IMR-90 (cell line): Measurements from ENCODE around the gene MESP2. TPM values are rescaled to one million over a fixed set of nuclear protein-coding genes. Genes with fewer than 3 reads are reported as not detected.
A peak's percentile ranks its signal among the peaks of the same experiment; 100 is the strongest.

ENCODE experiments used
- ATAC-seq: fragments of 200-7000 bp; cut with Tn5 transposase; 2 replicates; pipeline ENCODE4 v1.9.1; 2020; ENCODE audit warnings: low read depth, mild to moderate bottlenecking, moderate library complexity
- BruUV-seq: library from RNA; stranded (reverse); fragments of 400-500 nt; replicated peaks from 2 replicates; lab custom pipeline; 2021; lab: Mats Ljungman, UMichigan
- CTCF ChIA-PET: fragments of 300-600 bp; formaldehyde crosslinking; extraction: SDS; loops from one replicate; lab custom pipeline; 2021; ENCODE audit warnings: antibody characterized with exemption; lab: Yijun Ruan, JAX
- POLR2A ChIA-PET: fragments of 300-600 bp; sonication (Branson Sonifier 250); formaldehyde crosslinking; loops from one replicate; lab custom pipeline; 2022; ENCODE audit warnings: antibody characterized with exemption; ENCODE audit not compliant: unreplicated experiment; lab: Charles Lee
- DNase-seq: peaks from one replicate; pipeline ENCODE4 v3.0.0; 2013
- H2AFZ ChIP-seq: replicated peaks from 2 replicates; pipeline ENCODE3; 2013; ENCODE audit warnings: low read length, mild to moderate bottlenecking; ENCODE audit not compliant: poor library complexity
- H2AK5ac ChIP-seq: 2 replicates; pipeline ENCODE4 v1.6.1; 2013; ENCODE audit warnings: low read depth, low read length, inconsistent platforms
- H2AK9ac ChIP-seq: replicated peaks from 2 replicates; pipeline ENCODE3; 2013; ENCODE audit warnings: mild to moderate bottlenecking, low read depth, low read length, moderate library complexity; ENCODE audit not compliant: poor library complexity
- H2BK120ac ChIP-seq: 2 replicates; pipeline ENCODE4 v1.6.1; 2013; ENCODE audit warnings: low read depth, low read length, inconsistent platforms
- H2BK15ac ChIP-seq: 3 replicates; pipeline ENCODE4 v1.6.1; 2013; ENCODE audit warnings: low read depth, low read length, inconsistent platforms
- H2BK20ac ChIP-seq: 2 replicates; pipeline ENCODE4 v1.6.1; 2013; ENCODE audit warnings: low read depth, mild to moderate bottlenecking, inconsistent platforms, low read length, moderate library complexity
- H2BK5ac ChIP-seq: 2 replicates; pipeline ENCODE4 v1.6.1; 2013; ENCODE audit warnings: mild to moderate bottlenecking, low read depth, low read length, inconsistent platforms; ENCODE audit not compliant: poor library complexity, severe bottlenecking
- H3K14ac ChIP-seq: replicated peaks from 2 replicates; pipeline ENCODE4 v1.6.1; 2013; ENCODE audit warnings: low read depth, low read length, inconsistent platforms
- H3K18ac ChIP-seq: 2 replicates; pipeline ENCODE4 v1.6.1; 2013; ENCODE audit warnings: low read depth, low read length, control low read depth
- H3K23ac ChIP-seq: 2 replicates; pipeline ENCODE4 v1.6.1; 2013; ENCODE audit warnings: low read depth, low read length, inconsistent platforms
- H3K27ac ChIP-seq: 2 replicates; pipeline ENCODE4 v1.5.1; 2013; ENCODE audit warnings: mild to moderate bottlenecking, control low read depth, low read length; ENCODE audit not compliant: insufficient read depth
- H3K27me3 ChIP-seq: 2 replicates; pipeline ENCODE4 v1.6.1; 2013; ENCODE audit warnings: low read length; ENCODE audit not compliant: control insufficient read depth, insufficient read depth
- H3K36me3 ChIP-seq: 2 replicates; pipeline ENCODE4 v1.6.1; 2013; ENCODE audit warnings: low read length, mixed read lengths; ENCODE audit not compliant: control insufficient read depth, insufficient read depth
- H3K4ac ChIP-seq: 2 replicates; pipeline ENCODE4 v1.6.1; 2013; ENCODE audit warnings: low read depth, low read length, inconsistent platforms
- H3K4me1 ChIP-seq: 2 replicates; pipeline ENCODE4 v1.6.1; 2013; ENCODE audit warnings: low read length, mixed read lengths; ENCODE audit not compliant: control insufficient read depth, insufficient read depth
- H3K4me2 ChIP-seq: 2 replicates; pipeline ENCODE4 v1.6.1; 2013; ENCODE audit warnings: low read depth, mild to moderate bottlenecking, control low read depth, low read length, moderate library complexity
- H3K4me3 ChIP-seq: 2 replicates; pipeline ENCODE4 v1.5.1; 2013; ENCODE audit warnings: low read depth, mild to moderate bottlenecking, control low read depth, low read length, moderate library complexity; ENCODE audit not compliant: insufficient read depth
- H3K56ac ChIP-seq: 2 replicates; pipeline ENCODE4 v1.6.1; 2013; ENCODE audit warnings: low read length, inconsistent platforms; ENCODE audit not compliant: insufficient read depth; ENCODE audit errors: extremely low read depth
- H3K79me1 ChIP-seq, 2 experiments: 2 replicates each; pipeline ENCODE4 v1.6.1; 2013; ENCODE audit warnings: low read length in 2 of 2, inconsistent platforms in 1 of 2, low read depth in 1 of 2
- H3K9ac ChIP-seq: 2 replicates; pipeline ENCODE4 v1.6.1; 2013; ENCODE audit warnings: low read depth, low read length, control low read depth
- H3K9me1 ChIP-seq: 2 replicates; pipeline ENCODE4 v1.6.1; 2013; ENCODE audit warnings: low read length, inconsistent platforms; ENCODE audit not compliant: insufficient read depth
- H3K9me3 ChIP-seq: 2 replicates; pipeline ENCODE4 v1.6.1; 2013; ENCODE audit warnings: low read length; ENCODE audit not compliant: control insufficient read depth, insufficient read depth
- H4K20me1 ChIP-seq: 2 replicates; pipeline ENCODE4 v1.6.1; 2013; ENCODE audit warnings: low read length, inconsistent platforms; ENCODE audit not compliant: insufficient read depth
- H4K5ac ChIP-seq: 2 replicates; pipeline ENCODE4 v1.6.1; 2013; ENCODE audit warnings: mild to moderate bottlenecking, low read depth, low read length, control low read depth
- H4K8ac ChIP-seq, 2 experiments: 2 replicates each; pipeline ENCODE4 v1.6.1; 2013; ENCODE audit warnings: low read depth in 2 of 2, low read length in 2 of 2, control low read depth in 1 of 2, inconsistent platforms in 1 of 2
- H4K91ac ChIP-seq: 2 replicates; pipeline ENCODE4 v1.6.1; 2013; ENCODE audit warnings: low read depth, low read length, inconsistent platforms; ENCODE audit not compliant: insufficient read depth
- BHLHE40 ChIP-seq: fragments of 150-350 bp; IDR thresholded peaks from 2 replicates; pipeline ENCODE4 v1.6.1; 2016; ENCODE audit warnings: mild to moderate bottlenecking, low read depth, low read length
- CEBPB ChIP-seq: IDR thresholded peaks from 2 replicates; pipeline ENCODE4 v1.6.1; 2012; ENCODE audit warnings: low read depth, low read length, improper control_type of control experiment
- CTCF ChIP-seq: conservative IDR thresholded peaks from 2 replicates; pipeline ENCODE4 v1.5.1; 2012; ENCODE audit warnings: mild to moderate bottlenecking, low read depth, low read length, improper control_type of control experiment
- ELK1 ChIP-seq: fragments of 150-350 bp; IDR thresholded peaks from 2 replicates; pipeline ENCODE4 v1.6.1; 2016; ENCODE audit warnings: low read depth, mild to moderate bottlenecking, low read length, moderate library complexity, borderline replicate concordance
- NFE2L2 ChIP-seq: fragments of 150-350 bp; IDR thresholded peaks from 2 replicates; pipeline ENCODE4 v1.6.1; 2016; ENCODE audit warnings: low read depth, mild to moderate bottlenecking, low read length
- RAD21 ChIP-seq: IDR thresholded peaks from 2 replicates; pipeline ENCODE4 v1.6.1; 2012; ENCODE audit warnings: low read length, improper control_type of control experiment
- RFX5 ChIP-seq: IDR thresholded peaks from 2 replicates; pipeline ENCODE4 v1.8.0; 2012; ENCODE audit warnings: low read depth, mild to moderate bottlenecking, low read length, moderate library complexity
- SMC3 ChIP-seq: fragments of 150-350 bp; IDR thresholded peaks from 2 replicates; pipeline ENCODE4 v1.6.1; 2016; ENCODE audit warnings: low read depth, mild to moderate bottlenecking, antibody characterized with exemption, low read length, moderate library complexity
- USF2 ChIP-seq: fragments of 150-350 bp; IDR thresholded peaks from 2 replicates; pipeline ENCODE4 v1.6.1; 2017; ENCODE audit warnings: mild to moderate bottlenecking, antibody characterized with exemption, low read length, low read depth
- WGBS, 2 experiments: methylation state at CpG; one replicate each; pipeline versions ENCODE4 v1.1.5 to v1.1.7; 2013; ENCODE audit warnings: missing lambda C conversion rate in 2 of 2; ENCODE audit not compliant: insufficient read length in 1 of 2; ENCODE audit errors: extremely low coverage in 2 of 2; 5-methylcytosine and 5-hydroxymethylcytosine counted together
- dilution Hi-C: fragments of 300-500 bp; cut with HindIII; formaldehyde crosslinking; loops from one replicate; pipeline ENCODE4 v1.14.3; 2018; ENCODE audit warnings: low sequenced_read_pairs; ENCODE audit not compliant: unreplicated experiment
- in situ Hi-C: fragments of 300-500 bp; cut with MboI; formaldehyde crosslinking; loops from 3 replicates; pipeline ENCODE4 v1.14.3; 2019; ENCODE audit warnings: low sequenced_read_pairs, inconsistent platforms, mixed read lengths
- intact Hi-C: fragments of 100-400 bp; cut with micrococcal nuclease; formaldehyde crosslinking; loops from 2 replicates; pipeline ENCODE4 v1.10.0; 2022
- polyA plus RNA-seq, 3 experiments: library from polyadenylated mRNA; depleted of rRNA; stranded (reverse); fragments of >200 nt; gene quantifications; 2 replicates each; pipeline ENCODE4 v1.2.3, GENCODE V29; 2012; ENCODE audit warnings: low replicate concordance in 1 of 3
- total RNA-seq: library from RNA; depleted of rRNA; stranded (reverse); fragments of >200 nt; gene quantifications from 2 replicates; pipeline ENCODE4 v1.2.3, GENCODE V29; 2012

MESP2 gene
- total and polyA plus RNA-seq, 2 of the 4 experiments (the other 2 are of a cell fraction) = 0.18 to 0.32 TPM

GRCh38 chr15:89777073-89777751 is 1.1 kb downstream of the MESP2 start:
- no TSS peak for BruUV-seq
- Histone ChIP-seq H3K4me2 (no peak overlapping the region), H3K4me3 (no peak overlapping the region), H2BK5ac (no peak overlapping the region), H3K9me1 (peaks cover 2% of the 10 kb centered on the region; the same call in 1 of the 2 replicates), H3K9ac (no peak overlapping the region), H2BK20ac (no peak overlapping the region), H3K23ac (no peak overlapping the region), H3K56ac (no peak overlapping the region), H4K20me1 (no peaks in the 10 kb centered on the region), H2AFZ (peak overlapping the region; percentile 79), H2AK9ac (no peak overlapping the region), H2BK15ac (no peak overlapping the region), H3K14ac (no peak overlapping the region), H2BK120ac (no peak overlapping the region), H3K36me3 (no peaks in the 10 kb centered on the region), H4K5ac (no peak overlapping the region), H3K4ac (no peak overlapping the region), H3K27ac (no peak overlapping the region), H3K9me3 (no peaks in the 10 kb centered on the region), H2AK5ac (no peak overlapping the region), H4K8ac (no peak overlapping the region; a peak in 1 of 4 replicates), H3K79me1 (no peaks in the 10 kb centered on the region), H3K4me1 (peaks cover 7% of the 10 kb centered on the region), H3K27me3 (no peaks in the 10 kb centered on the region), H3K18ac (no peak overlapping the region), H4K91ac (no peak overlapping the region)
- in situ Hi-C loops (no loop called here), dilution Hi-C loops (no loop called here), intact Hi-C loops (no loop called here)
- no peak for ATAC-seq
- TF ChIP-seq SMC3 (no peak), RFX5 (no peak), NFE2L2 (no peak), CEBPB (no peak), BHLHE40 (no peak), RAD21 (no peak), ELK1 (no peak), CTCF (no peak), USF2 (no peak)
- ChIA-PET POLR2A (no interaction called here), CTCF (no interaction called here)
- 95% methylated on average over 4 of the region's 25 CpGs; no CpG with 5 or more reads in 1 of the 2 experiments for WGBS, 2 experiments
- DNase-seq = no peak
